DOHH2 (cell line): ENCODE results near the gene NLRC3.

Experiments
- EZH2phosphoT487 ChIP-seq: fragments of 200-600 bp; sonication (generic); IDR thresholded peaks from 2 replicates; pipeline ENCODE4 v1.6.1; 2017; ENCODE audit warnings: borderline replicate concordance, mild to moderate bottlenecking, antibody characterized with exemption, low read length, moderate library complexity, mixed read lengths
- TF ChIP-seq, protein P1 (sequence below): fragments of 200-600 bp; sonication (generic); IDR thresholded peaks from one replicate; pipeline ENCODE4 v1.5.1; 2014; ENCODE audit warnings: antibody characterized with exemption, mild to moderate bottlenecking, low read depth, low read length; ENCODE audit not compliant: poor library complexity, severe bottlenecking

DNA sequence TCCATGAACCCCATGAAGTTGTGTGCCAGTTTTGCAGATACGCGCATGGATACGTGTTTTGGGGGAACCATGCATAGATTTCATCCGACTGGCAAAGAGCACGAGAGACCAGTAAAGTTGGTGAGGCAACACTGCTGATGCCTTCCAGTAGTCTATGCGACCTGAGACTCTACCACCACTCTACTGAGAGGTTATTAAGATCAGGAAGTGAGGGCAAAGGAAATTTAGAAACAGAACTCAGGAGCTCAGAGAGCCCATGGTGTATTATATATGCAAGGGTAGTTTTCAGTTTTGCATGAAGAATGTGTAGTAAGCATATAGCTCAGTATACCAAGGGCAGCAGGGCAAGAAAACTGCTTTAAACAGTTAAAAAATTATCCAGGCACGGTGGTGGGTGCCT lies 30.0 kb upstream of the NLRC3 start:
- TF ChIP-seq, protein P1, sequence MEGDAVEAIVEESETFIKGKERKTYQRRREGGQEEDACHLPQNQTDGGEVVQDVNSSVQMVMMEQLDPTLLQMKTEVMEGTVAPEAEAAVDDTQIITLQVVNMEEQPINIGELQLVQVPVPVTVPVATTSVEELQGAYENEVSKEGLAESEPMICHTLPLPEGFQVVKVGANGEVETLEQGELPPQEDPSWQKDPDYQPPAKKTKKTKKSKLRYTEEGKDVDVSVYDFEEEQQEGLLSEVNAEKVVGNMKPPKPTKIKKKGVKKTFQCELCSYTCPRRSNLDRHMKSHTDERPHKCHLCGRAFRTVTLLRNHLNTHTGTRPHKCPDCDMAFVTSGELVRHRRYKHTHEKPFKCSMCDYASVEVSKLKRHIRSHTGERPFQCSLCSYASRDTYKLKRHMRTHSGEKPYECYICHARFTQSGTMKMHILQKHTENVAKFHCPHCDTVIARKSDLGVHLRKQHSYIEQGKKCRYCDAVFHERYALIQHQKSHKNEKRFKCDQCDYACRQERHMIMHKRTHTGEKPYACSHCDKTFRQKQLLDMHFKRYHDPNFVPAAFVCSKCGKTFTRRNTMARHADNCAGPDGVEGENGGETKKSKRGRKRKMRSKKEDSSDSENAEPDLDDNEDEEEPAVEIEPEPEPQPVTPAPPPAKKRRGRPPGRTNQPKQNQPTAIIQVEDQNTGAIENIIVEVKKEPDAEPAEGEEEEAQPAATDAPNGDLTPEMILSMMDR, result no peak
- no peak for TF ChIP-seq EZH2phosphoT487
